Thyroid gland (tissue), 4 donors: ENCODE data around the gene SDR42E1. TPM values are rescaled to one million over a fixed set of nuclear protein-coding genes. Genes with fewer than 3 reads are reported as not detected.

Experiments used
- DNase-seq, 2 donors: peaks; one replicate each; pipeline ENCODE4 v3.0.0-alpha.2; 2019
- H3K27ac ChIP-seq, 3 donors: fragments of 200-600 bp; sonication (generic); 1 replicate in 2 of 3; 2 replicates in 1 of 3; pipeline ENCODE4 v1.5.1; 2016 to 2019; ENCODE audit warnings: mild to moderate bottlenecking in 1 of 3, moderate library complexity in 1 of 3
- H3K27me3 ChIP-seq: fragments of 200-600 bp; sonication (generic); one replicate; pipeline ENCODE4 v1.5.1; 2019
- H3K36me3 ChIP-seq, 2 donors: fragments of 200-600 bp; sonication (generic); one replicate each; pipeline ENCODE4 v1.5.1; 2016 to 2019
- H3K4me1 ChIP-seq, 2 donors: fragments of 200-600 bp; sonication (generic); one replicate each; pipeline ENCODE4 v1.5.1; 2017 to 2019
- H3K4me3 ChIP-seq, 3 donors: fragments of 200-600 bp; sonication (generic); replicated peaks in 1 of 3; 1 replicate in 2 of 3; 2 replicates in 1 of 3; pipeline ENCODE4 v1.5.1; 2016; ENCODE audit warnings: mild to moderate bottlenecking in 1 of 3
- H3K9me3 ChIP-seq: fragments of 200-600 bp; sonication (generic); one replicate; pipeline ENCODE4 v1.5.1; 2017
- POLR2A ChIP-seq, 2 donors: fragments of 450-650 bp; IDR thresholded peaks; one replicate each; pipeline ENCODE4 v1.6.1; 2017; ENCODE audit warnings: antibody characterized with exemption in 2 of 2, mild to moderate bottlenecking in 2 of 2, moderate library complexity in 1 of 2
- WGBS, 2 donors: methylation state at CpG; one replicate each; pipeline ENCODE4 v1.1.5; 2017; 5-methylcytosine and 5-hydroxymethylcytosine counted together
- intact Hi-C: fragments of 100-400 bp; cut with DNase I; formaldehyde crosslinking; loops from one replicate; pipeline ENCODE4 v1.15.1; 2023
- total RNA-seq, 4 donors: library from RNA; depleted of rRNA; stranded (reverse); fragments of >200 nt; gene quantifications; one replicate each; pipeline ENCODE4 v1.2.3, GENCODE V29; 2016
- TF ChIP-seq, protein P1 (sequence below), 6 experiments: fragments of 200-600 bp in 3 of 6; fragments of 450-650 bp in 3 of 6; sonication (generic) in 3 of 6; IDR thresholded peaks; one replicate each; pipeline ENCODE4 v1.5.1; 2016 to 2019; ENCODE audit warnings: antibody characterized with exemption in 6 of 6, mild to moderate bottlenecking in 2 of 6, inconsistent platforms in 1 of 6, moderate library complexity in 1 of 6

SDR42E1 gene
- total RNA-seq, 4 donors from 2014 or later: 4.3 to 8.8 (median 8.0) TPM

GRCh38 chr16:82055728-82056549 is 44.7 kb upstream of the SDR42E1 start:
- no peak for DNase-seq
- Histone ChIP-seq H3K27ac (no peak overlapping the region), H3K9me3 (no peaks in the 10 kb centered on the region), H3K27me3 (no peaks in the 10 kb centered on the region), H3K4me1 (no peaks in the 10 kb centered on the region), H3K4me3 (no peak overlapping the region), H3K36me3 (no peaks in the 10 kb centered on the region)
- WGBS, 2 donors: 83 to 84% methylated on average over 8 of the region's 8 CpGs
- intact Hi-C loops: no loop called here
- TF ChIP-seq POLR2A (IDR thresholded peaks at IDR 0.05): no peak
- TF ChIP-seq, protein P1, sequence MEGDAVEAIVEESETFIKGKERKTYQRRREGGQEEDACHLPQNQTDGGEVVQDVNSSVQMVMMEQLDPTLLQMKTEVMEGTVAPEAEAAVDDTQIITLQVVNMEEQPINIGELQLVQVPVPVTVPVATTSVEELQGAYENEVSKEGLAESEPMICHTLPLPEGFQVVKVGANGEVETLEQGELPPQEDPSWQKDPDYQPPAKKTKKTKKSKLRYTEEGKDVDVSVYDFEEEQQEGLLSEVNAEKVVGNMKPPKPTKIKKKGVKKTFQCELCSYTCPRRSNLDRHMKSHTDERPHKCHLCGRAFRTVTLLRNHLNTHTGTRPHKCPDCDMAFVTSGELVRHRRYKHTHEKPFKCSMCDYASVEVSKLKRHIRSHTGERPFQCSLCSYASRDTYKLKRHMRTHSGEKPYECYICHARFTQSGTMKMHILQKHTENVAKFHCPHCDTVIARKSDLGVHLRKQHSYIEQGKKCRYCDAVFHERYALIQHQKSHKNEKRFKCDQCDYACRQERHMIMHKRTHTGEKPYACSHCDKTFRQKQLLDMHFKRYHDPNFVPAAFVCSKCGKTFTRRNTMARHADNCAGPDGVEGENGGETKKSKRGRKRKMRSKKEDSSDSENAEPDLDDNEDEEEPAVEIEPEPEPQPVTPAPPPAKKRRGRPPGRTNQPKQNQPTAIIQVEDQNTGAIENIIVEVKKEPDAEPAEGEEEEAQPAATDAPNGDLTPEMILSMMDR (IDR thresholded peaks at IDR 0.05): no peak

DNA sequence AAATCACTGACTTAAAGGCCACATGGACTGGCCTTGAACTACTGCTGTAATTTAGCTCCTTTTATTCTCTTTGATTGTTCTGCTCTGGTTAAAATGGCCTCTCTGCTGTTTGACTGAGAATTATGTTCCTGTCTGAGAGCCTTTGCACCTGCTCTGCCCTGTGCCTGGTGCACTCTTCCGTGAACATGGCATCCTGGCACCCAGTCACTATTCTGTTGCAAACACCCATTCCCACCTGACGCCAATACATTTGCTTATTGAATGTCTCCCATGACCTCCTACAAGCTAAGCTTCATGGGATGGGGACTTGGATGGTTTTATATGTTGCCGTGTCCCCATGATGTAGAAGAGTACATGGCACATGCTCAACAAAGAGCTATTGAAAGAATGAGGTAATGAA is 43.8 kb upstream of the SDR42E1 start:
- H3K27ac ChIP-seq: no peak overlapping the region
- no peaks in the 10 kb centered on the region for H3K4me1 ChIP-seq
- H3K36me3 ChIP-seq: no peaks in the 10 kb centered on the region
- no peaks in the 10 kb centered on the region for H3K27me3 ChIP-seq
- no peak overlapping the region for H3K4me3 ChIP-seq
- 90 to 97% methylated on average over 3 of the region's 3 CpGs for WGBS, 2 donors
- H3K9me3 ChIP-seq: no peaks in the 10 kb centered on the region
- intact Hi-C loops: no loop called here
- TF ChIP-seq, protein P1 (IDR thresholded peaks at IDR 0.05): no peak
- TF ChIP-seq POLR2A (IDR thresholded peaks at IDR 0.05): no peak
- DNase-seq: no peak

GRCh38 chr16:82051656-82052055 is 40.4 kb upstream of the SDR42E1 start:
- H3K27me3 ChIP-seq: no peaks in the 10 kb centered on the region
- peaks cover 0 to 5% of the 10 kb centered on the region in 2 donors for H3K4me1 ChIP-seq
- no peak overlapping the region for H3K27ac ChIP-seq
- DNase-seq: no peak
- H3K9me3 ChIP-seq: no peaks in the 10 kb centered on the region
- H3K36me3 ChIP-seq: no peaks in the 10 kb centered on the region
- intact Hi-C loops: no loop called here
- WGBS, 2 donors: 80 to 86% methylated on average over 5 of the region's 5 CpGs
- no peak overlapping the region for H3K4me3 ChIP-seq
- no peak for TF ChIP-seq POLR2A (IDR thresholded peaks at IDR 0.05)
- TF ChIP-seq, protein P1 (IDR thresholded peaks at IDR 0.05): no peak

- H3K4me3 ChIP-seq: no peak overlapping the region
- peaks cover 0 to 5% of the 10 kb centered on the region in 2 donors for H3K4me1 ChIP-seq
- TF ChIP-seq, protein P1 (IDR thresholded peaks at IDR 0.05): no peak
- no peak for TF ChIP-seq POLR2A (IDR thresholded peaks at IDR 0.05)
- WGBS, 2 donors: 85 to 86% methylated on average over 4 of the region's 4 CpGs
- DNase-seq: no peak
- H3K27me3 ChIP-seq: no peaks in the 10 kb centered on the region
- H3K27ac ChIP-seq: no peak overlapping the region
- intact Hi-C loops: no loop called here
- H3K9me3 ChIP-seq: no peaks in the 10 kb centered on the region
- H3K36me3 ChIP-seq: no peaks in the 10 kb centered on the region
These were observed 39.7 kb upstream of the SDR42E1 start for GRCh38 chr16:82050909-82051357.

DNA sequence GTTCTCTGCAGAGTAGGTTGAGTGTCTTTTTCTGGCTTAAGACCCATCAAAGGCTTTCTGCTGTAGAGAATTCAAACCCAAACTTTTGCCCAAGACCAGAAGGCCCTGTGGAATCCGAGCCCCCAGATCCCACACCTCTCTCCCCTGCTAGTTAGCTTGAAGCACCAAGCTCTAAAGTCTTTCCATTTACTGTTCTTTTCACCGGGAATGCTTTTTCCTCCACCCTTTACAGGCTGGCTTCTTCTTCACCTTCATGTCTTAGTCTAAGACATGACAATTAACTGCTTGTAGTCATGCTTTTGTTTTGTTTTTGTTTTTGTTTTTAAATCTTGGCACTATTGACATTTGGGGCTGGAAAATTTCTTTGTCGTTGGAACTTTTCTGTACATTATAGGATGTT is 39.2 kb upstream of the SDR42E1 start:
- Histone ChIP-seq H3K4me1 (peaks cover 0 to 5% of the 10 kb centered on the region in 2 donors), H3K36me3 (no peaks in the 10 kb centered on the region), H3K27me3 (no peaks in the 10 kb centered on the region), H3K27ac (no peak overlapping the region), H3K4me3 (no peak overlapping the region), H3K9me3 (no peaks in the 10 kb centered on the region)
- no peak for TF ChIP-seq POLR2A (IDR thresholded peaks at IDR 0.05)
- TF ChIP-seq, protein P1 (IDR thresholded peaks at IDR 0.05): no peak
- intact Hi-C loops: no loop called here
- 65 to 66% methylated on average over 3 of the region's 3 CpGs for WGBS, 2 donors
- no peak for DNase-seq
